H1 (cell line): ENCODE results near the gene PSME3. TPM values are rescaled to one million over a fixed set of nuclear protein-coding genes. Genes with fewer than 3 reads are reported as not detected.

Source experiments
- RAD21 ChIP-seq, 2 experiments: IDR thresholded peaks in 1 of 2; conservative IDR thresholded peaks in 1 of 2; 2 replicates each; pipeline ENCODE4 v1.6.1; 2011; ENCODE audit warnings: low read depth in 2 of 2, low read length in 2 of 2, improper control_type of control experiment in 1 of 2, inconsistent platforms in 1 of 2, mild to moderate bottlenecking in 1 of 2, moderate library complexity in 1 of 2
- SIRT6 ChIP-seq: IDR thresholded peaks from one replicate; pipeline ENCODE4 v1.7.1; 2012; ENCODE audit warnings: low read length, inconsistent platforms
- TAF7 ChIP-seq: optimal IDR thresholded peaks from 2 replicates; pipeline ENCODE3; 2011; ENCODE audit warnings: low read depth, mild to moderate bottlenecking, inconsistent platforms, low read length, moderate library complexity, borderline replicate concordance
- TCF12 ChIP-seq: IDR thresholded peaks from 2 replicates; pipeline ENCODE4 v1.6.1; 2011; ENCODE audit warnings: low read depth, mild to moderate bottlenecking, low read length
- polyA plus RNA-seq, 7 experiments: library from polyadenylated mRNA; depleted of rRNA in 3 of 7; stranded (reverse) in 5 of 7; unstranded in 2 of 7; fragments of >200 nt in 5 of 7; fragments of 200-250 nt in 2 of 7; gene quantifications; 1 replicate in 5 of 7; 2 replicates in 1 of 7; 4 replicates in 1 of 7; pipeline versions ENCODE4 v1.2.1 to v1.2.3, GENCODE V29; 2011 to 2013; ENCODE audit warnings: missing spikeins in 2 of 7, mixed read lengths in 2 of 7
- total RNA-seq: library from RNA; stranded (reverse); fragmentation: NEBNext Ultra II Directional; extraction: Animal tissue kit (Norgen Biotek cat#: 25700); gene quantifications from 2 replicates; pipeline ENCODE4 v1.2.1, GENCODE V29; 2021

The PSME3 gene
- total and polyA plus RNA-seq, 2 of the 8 experiments (the other 6 are each of a cell fraction or from before 2014, with no cell fraction given): 149 to 224 TPM

DNA sequence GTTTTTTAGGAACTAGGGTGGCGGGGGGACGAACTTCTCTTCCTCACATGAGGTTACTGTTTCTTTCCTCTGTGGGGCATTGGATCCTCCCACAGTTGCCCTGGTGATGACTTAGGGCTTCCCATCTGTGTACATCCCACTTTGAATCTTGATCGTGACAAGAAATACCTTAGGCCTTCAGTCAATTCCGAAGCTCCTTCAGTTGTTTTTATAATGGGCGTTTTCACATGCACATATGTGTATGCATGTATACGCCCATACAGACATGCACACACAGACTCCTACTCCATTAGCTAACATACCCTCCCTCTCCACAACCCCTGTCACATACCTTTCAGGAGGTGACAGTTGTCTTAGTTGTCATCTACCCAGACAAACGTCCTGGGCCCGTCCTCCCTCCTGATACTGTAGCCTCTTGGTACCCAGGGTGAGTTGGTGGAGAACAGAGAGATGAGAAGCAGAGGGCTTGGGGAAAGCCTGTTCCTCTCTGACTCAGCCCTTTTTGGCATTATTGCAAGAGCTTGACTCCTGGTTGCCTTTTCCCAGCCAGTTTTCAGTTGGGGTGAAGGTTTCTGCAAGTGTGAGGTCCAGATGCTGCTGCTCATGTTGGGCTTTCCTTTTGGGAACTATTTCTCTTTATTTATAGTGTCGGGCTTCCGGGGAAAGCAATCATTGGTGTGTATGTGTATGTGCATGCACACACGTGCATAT is 8.9 kb downstream of the PSME3 start (continued):
- no peak for TF ChIP-seq TAF7
- TF ChIP-seq SIRT6: no peak
- no peak for TF ChIP-seq TCF12
- TF ChIP-seq RAD21 (IDR thresholded peaks at IDR 0.05 in 1 of 2, conservative IDR thresholded peaks at IDR 0.05 in 1 of 2; ENCODE audit: low read depth in 2 of 2, low read length in 2 of 2): no peak
